Keratinocyte (primary cell): ENCODE measurements around the gene NNAT. TPM values are rescaled to one million over a fixed set of nuclear protein-coding genes. Genes with fewer than 3 reads are reported as not detected.

ENCODE experiments used
- DNase-seq: peaks from one replicate; pipeline ENCODE4 v3.0.0-alpha.2; 2011; ENCODE audit warnings: low read depth, missing footprints, low spot score
- FAIRE-seq: peaks from 2 replicates; lab custom pipeline; 2011; peaks lifted over from hg19 to GRCh38; lab: Jason Lieb, UNC
- H2AFZ ChIP-seq: 2 replicates; pipeline ENCODE4 v1.6.0; 2012; ENCODE audit warnings: low read length, control low read depth, inconsistent platforms; ENCODE audit not compliant: control insufficient read depth
- H3K27ac ChIP-seq: 2 replicates; pipeline ENCODE4 v1.5.1; 2011; ENCODE audit warnings: low read length; ENCODE audit not compliant: control insufficient read depth, insufficient read depth
- H3K27me3 ChIP-seq: 3 replicates; pipeline ENCODE4 v1.6.0; 2011; ENCODE audit warnings: low read length; ENCODE audit not compliant: control insufficient read depth, insufficient read depth; ENCODE audit errors: extremely low read depth
- H3K36me3 ChIP-seq, 2 experiments: 2 replicates in 1 of 2; 3 replicates in 1 of 2; pipeline ENCODE4 v1.5.1; 2011; ENCODE audit warnings: low read length in 2 of 2, mild to moderate bottlenecking in 1 of 2; ENCODE audit not compliant: control insufficient read depth in 2 of 2, insufficient read depth in 2 of 2; ENCODE audit errors: extremely low read depth in 1 of 2
- H3K4me1 ChIP-seq: 3 replicates; pipeline ENCODE4 v1.5.1; 2011; ENCODE audit warnings: low read length; ENCODE audit not compliant: control insufficient read depth, insufficient read depth; ENCODE audit errors: extremely low read depth
- H3K4me2 ChIP-seq: 3 replicates; pipeline ENCODE4 v1.6.0; 2011; ENCODE audit warnings: low read depth, low read length; ENCODE audit not compliant: control insufficient read depth, insufficient read depth; ENCODE audit errors: extremely low read depth
- H3K4me3 ChIP-seq, 3 experiments: fragments of 200-600 bp in 1 of 3; sonication (generic) in 1 of 3; 2 replicates in 2 of 3; 3 replicates in 1 of 3; pipeline ENCODE4 v1.5.1; 2011 to 2016; ENCODE audit warnings: low read length in 3 of 3, mild to moderate bottlenecking in 3 of 3, control low read depth in 2 of 3, inconsistent platforms in 1 of 3, low read depth in 1 of 3, mixed read lengths in 1 of 3, mixed run types in 1 of 3, moderate library complexity in 1 of 3; ENCODE audit not compliant: control insufficient read depth in 2 of 3, insufficient read depth in 2 of 3; ENCODE audit errors: extremely low read depth in 1 of 3
- H3K79me2 ChIP-seq: 2 replicates; pipeline ENCODE4 v1.6.0; 2012; ENCODE audit warnings: low read length; ENCODE audit not compliant: control insufficient read depth, insufficient read depth
- H3K9ac ChIP-seq: 3 replicates; pipeline ENCODE4 v1.6.0; 2011; ENCODE audit warnings: low read length; ENCODE audit not compliant: control insufficient read depth, insufficient read depth; ENCODE audit errors: extremely low read depth
- H3K9me1 ChIP-seq: 3 replicates; pipeline ENCODE4 v1.6.0; 2011; ENCODE audit warnings: low read length; ENCODE audit not compliant: control insufficient read depth, insufficient read depth; ENCODE audit errors: extremely low read depth
- H3K9me3 ChIP-seq: 2 replicates; pipeline ENCODE4 v1.5.1; 2012; ENCODE audit warnings: low read depth, low read length; ENCODE audit not compliant: control insufficient read depth
- H4K20me1 ChIP-seq: 3 replicates; pipeline ENCODE4 v1.6.0; 2011; ENCODE audit warnings: low read length; ENCODE audit not compliant: control insufficient read depth, insufficient read depth; ENCODE audit errors: extremely low read depth
- CTCF ChIP-seq, 3 experiments: IDR thresholded peaks in 1 of 3; conservative IDR thresholded peaks in 1 of 3; optimal IDR thresholded peaks in 1 of 3; 2 replicates in 2 of 3; 3 replicates in 1 of 3; pipeline versions ENCODE3 to v1.5.1; 2011; ENCODE audit warnings: low read length in 3 of 3, mild to moderate bottlenecking in 3 of 3, moderate library complexity in 2 of 3, control low read depth in 1 of 3, inconsistent platforms in 1 of 3; ENCODE audit not compliant: insufficient read depth in 2 of 3; ENCODE audit errors: extremely low read depth in 1 of 3
- EZH2 ChIP-seq: IDR thresholded peaks from one replicate; pipeline ENCODE4 v1.6.1; 2012; ENCODE audit warnings: inconsistent platforms, mild to moderate bottlenecking, low read length, moderate library complexity
- dilution Hi-C: fragments of 300-500 bp; cut with MboI; formaldehyde crosslinking; loops from one replicate; pipeline ENCODE4 v1.7.0; 2020; ENCODE audit warnings: low sequenced_read_pairs; ENCODE audit not compliant: extremely low pct_ligation_motif_present
- polyA plus RNA-seq, 5 experiments: library from polyadenylated mRNA; depleted of rRNA in 3 of 5; stranded (reverse) in 3 of 5; stranded (forward) in 1 of 5; unstranded in 1 of 5; fragments of >200 nt; gene quantifications; 1 replicate in 1 of 5; 2 replicates in 3 of 5; 3 replicates in 1 of 5; pipeline versions ENCODE4 v1.2.1 to v1.2.3, GENCODE V29; 2011 to 2012; ENCODE audit warnings: missing spikeins in 2 of 5, low read depth in 1 of 5, low replicate concordance in 1 of 5

NNAT gene
- polyA plus RNA-seq, 1 donor (not counting 4 experiments of a cell fraction or from before 2014, with no cell fraction given): 0.79 TPM

- DNase-seq (no peak), FAIRE-seq (no peak)
- Histone ChIP-seq H3K9me1 (no peaks in the 10 kb centered on the region), H4K20me1 (no peaks in the 10 kb centered on the region), H3K9me3 (no peaks in the 10 kb centered on the region), H3K4me1 (no peaks in the 10 kb centered on the region), H3K4me3 (no peak overlapping the region), H2AFZ (no peak overlapping the region), H3K36me3 (peaks cover 0 to 9% of the 10 kb centered on the region in 2 experiments), H3K79me2 (no peaks in the 10 kb centered on the region), H3K27me3 (peaks cover 1% of the 10 kb centered on the region), H3K9ac (no peak overlapping the region), H3K27ac (no peak overlapping the region), H3K4me2 (no peak overlapping the region)
- no peak for TF ChIP-seq CTCF (optimal IDR thresholded peaks at IDR 0.05 in 1 of 3, IDR thresholded peaks at IDR 0.05 in 1 of 3, conservative IDR thresholded peaks at IDR 0.05 in 1 of 3; ENCODE audit: extremely low read depth in 1 of 3, insufficient read depth in 2 of 3, low read length in 3 of 3)
- TF ChIP-seq EZH2: no peak
- dilution Hi-C loops: loop anchor here (25.0 kb wide), 1 partner anchor 229 kb away; the partner anchor contains the start of gene GHRH
Observed at GRCh38 chr20:37490663-37491350, 30.2 kb upstream of the NNAT start.

DNA sequence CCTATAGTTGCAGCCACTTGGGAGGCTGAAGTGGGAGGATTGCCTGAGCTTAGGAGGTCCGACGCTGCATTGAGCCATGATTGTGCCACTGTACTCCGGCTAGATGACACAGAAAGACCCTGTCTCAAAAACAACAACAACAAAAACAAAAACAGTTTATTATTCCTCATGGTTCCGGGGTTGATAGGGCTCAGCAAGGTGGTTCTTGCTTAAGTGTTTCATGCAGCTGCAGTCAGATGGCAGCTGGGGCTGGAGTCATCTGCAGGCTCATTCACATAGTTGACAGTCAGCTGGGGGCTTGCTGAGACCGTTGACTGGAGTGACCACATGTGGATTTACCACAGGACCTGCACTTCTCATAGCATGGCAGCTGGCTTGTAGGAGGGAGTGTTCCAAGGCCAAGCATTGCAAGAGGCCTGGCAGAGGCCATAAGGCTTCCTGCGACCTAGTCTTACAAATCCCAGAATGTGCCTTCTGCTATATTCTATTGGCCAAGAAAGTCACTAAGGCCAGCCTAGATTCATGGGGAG lies 28.9 kb upstream of the NNAT start:
- FAIRE-seq: no peak
- Histone ChIP-seq H3K4me1 (no peaks in the 10 kb centered on the region), H3K4me2 (no peak overlapping the region), H3K27me3 (no peaks in the 10 kb centered on the region), H3K9me1 (no peaks in the 10 kb centered on the region), H3K4me3 (no peak overlapping the region), H2AFZ (no peak overlapping the region), H3K79me2 (no peaks in the 10 kb centered on the region), H3K9ac (no peak overlapping the region), H4K20me1 (no peaks in the 10 kb centered on the region), H3K9me3 (no peaks in the 10 kb centered on the region), H3K36me3 (peaks cover 0 to 9% of the 10 kb centered on the region in 2 experiments), H3K27ac (no peak overlapping the region)
- TF ChIP-seq CTCF (optimal IDR thresholded peaks at IDR 0.05 in 1 of 3, IDR thresholded peaks at IDR 0.05 in 1 of 3, conservative IDR thresholded peaks at IDR 0.05 in 1 of 3; ENCODE audit: extremely low read depth in 1 of 3, insufficient read depth in 2 of 3, low read length in 3 of 3): no peak
- no peak for TF ChIP-seq EZH2
- DNase-seq: no peak
- dilution Hi-C loops: loop anchor here (25.0 kb wide), 1 partner anchor 230 kb away; the partner anchor contains the start of gene GHRH
